ENCODE results near the gene VGLL4. TPM values are rescaled to one million over a fixed set of nuclear protein-coding genes. Genes with fewer than 3 reads are reported as not detected.
A peak's percentile ranks its signal among the peaks of the same experiment; 100 is the strongest.

The VGLL4 gene
- total RNA-seq, 2 donors from 2014 or later = 47.5 to 49.7 TPM

DNA sequence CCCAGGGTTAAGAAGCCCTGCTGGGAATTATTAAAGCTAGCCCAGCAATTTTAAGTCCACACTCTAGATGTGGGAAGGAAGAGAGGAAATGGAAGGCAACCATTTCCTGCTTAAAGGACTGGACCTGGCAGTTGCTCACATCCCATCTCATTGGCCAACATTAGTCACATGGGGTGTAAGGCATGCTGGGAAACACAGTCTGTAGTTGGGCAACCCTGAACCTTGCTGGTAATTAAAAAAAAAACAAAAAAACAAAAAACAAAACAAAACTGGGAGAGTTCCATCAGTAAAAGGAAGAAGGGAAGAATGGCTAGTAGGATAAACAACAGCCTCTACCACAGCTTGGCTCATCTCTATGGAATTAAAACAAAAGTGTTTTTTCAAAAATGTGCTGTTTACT is 136.0 kb downstream of the VGLL4 start:
- Histone ChIP-seq H3K9ac (ENCODE audit: extremely low read depth, low read length, poor library complexity, severe bottlenecking) (no peak overlapping the region), H3K36me3 (ENCODE audit: control insufficient read depth, insufficient read depth, low read length) (no peaks in the 10 kb centered on the region), H3K9me3 (ENCODE audit: control insufficient read depth, low read length) (no peaks in the 10 kb centered on the region), H3K4me3 (ENCODE audit: low read length) (no peak overlapping the region), H3K27me3 (ENCODE audit: control insufficient read depth, insufficient read depth, low read length, poor library complexity, severe bottlenecking) (no peaks in the 10 kb centered on the region), H3K27ac (ENCODE audit: low read depth, low read length) (no peak overlapping the region), H3K4me1 (ENCODE audit: control insufficient read depth, insufficient read depth, low read length) (peaks cover 12% of the 10 kb centered on the region)
- Mint-ChIP-seq H3K27ac (peak overlapping the region; percentile 72), H3K9me3 (peaks cover 8% of the 10 kb centered on the region), H3K36me3 (ENCODE audit: low read depth) (peaks cover 8% of the 10 kb centered on the region), H3K4me3 (no peak overlapping the region), H3K27me3 (ENCODE audit: insufficient read depth) (no peaks in the 10 kb centered on the region), H3K4me1 (peaks cover 29% of the 10 kb centered on the region)
- no peak for DNase-seq
- TF ChIP-seq, protein P1, sequence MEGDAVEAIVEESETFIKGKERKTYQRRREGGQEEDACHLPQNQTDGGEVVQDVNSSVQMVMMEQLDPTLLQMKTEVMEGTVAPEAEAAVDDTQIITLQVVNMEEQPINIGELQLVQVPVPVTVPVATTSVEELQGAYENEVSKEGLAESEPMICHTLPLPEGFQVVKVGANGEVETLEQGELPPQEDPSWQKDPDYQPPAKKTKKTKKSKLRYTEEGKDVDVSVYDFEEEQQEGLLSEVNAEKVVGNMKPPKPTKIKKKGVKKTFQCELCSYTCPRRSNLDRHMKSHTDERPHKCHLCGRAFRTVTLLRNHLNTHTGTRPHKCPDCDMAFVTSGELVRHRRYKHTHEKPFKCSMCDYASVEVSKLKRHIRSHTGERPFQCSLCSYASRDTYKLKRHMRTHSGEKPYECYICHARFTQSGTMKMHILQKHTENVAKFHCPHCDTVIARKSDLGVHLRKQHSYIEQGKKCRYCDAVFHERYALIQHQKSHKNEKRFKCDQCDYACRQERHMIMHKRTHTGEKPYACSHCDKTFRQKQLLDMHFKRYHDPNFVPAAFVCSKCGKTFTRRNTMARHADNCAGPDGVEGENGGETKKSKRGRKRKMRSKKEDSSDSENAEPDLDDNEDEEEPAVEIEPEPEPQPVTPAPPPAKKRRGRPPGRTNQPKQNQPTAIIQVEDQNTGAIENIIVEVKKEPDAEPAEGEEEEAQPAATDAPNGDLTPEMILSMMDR (conservative IDR thresholded peaks at IDR 0.05) = no peak

Other genes starting within 250 kb of the VGLL4 start
- gene TAMM41, start 203.0 kb upstream of the VGLL4 start, total RNA-seq = 10 to 100 TPM; 28.5 to 31.9 TPM